ENCODE results near the gene SLC38A11.
"Not testable (repeated sequence)": the region's sequence is repeated elsewhere in the genome, so short reads cannot be mapped to it uniquely, and the experiment has no call there.

The SLC38A11 gene

GRCh38 chr2:164875334-164876205 lies 79.8 kb downstream of the SLC38A11 start:
- DNase-seq, result no peak

GRCh38 chr2:164873210-164873908 lies 82.0 kb downstream of the SLC38A11 start:
- no peak for DNase-seq

- no peak for DNase-seq
These were observed 83.9 kb downstream of the SLC38A11 start for GRCh38 chr2:164871404-164871803.

GRCh38 chr2:164869420-164869772 lies 85.9 kb downstream of the SLC38A11 start:
- no peak for DNase-seq

DNA sequence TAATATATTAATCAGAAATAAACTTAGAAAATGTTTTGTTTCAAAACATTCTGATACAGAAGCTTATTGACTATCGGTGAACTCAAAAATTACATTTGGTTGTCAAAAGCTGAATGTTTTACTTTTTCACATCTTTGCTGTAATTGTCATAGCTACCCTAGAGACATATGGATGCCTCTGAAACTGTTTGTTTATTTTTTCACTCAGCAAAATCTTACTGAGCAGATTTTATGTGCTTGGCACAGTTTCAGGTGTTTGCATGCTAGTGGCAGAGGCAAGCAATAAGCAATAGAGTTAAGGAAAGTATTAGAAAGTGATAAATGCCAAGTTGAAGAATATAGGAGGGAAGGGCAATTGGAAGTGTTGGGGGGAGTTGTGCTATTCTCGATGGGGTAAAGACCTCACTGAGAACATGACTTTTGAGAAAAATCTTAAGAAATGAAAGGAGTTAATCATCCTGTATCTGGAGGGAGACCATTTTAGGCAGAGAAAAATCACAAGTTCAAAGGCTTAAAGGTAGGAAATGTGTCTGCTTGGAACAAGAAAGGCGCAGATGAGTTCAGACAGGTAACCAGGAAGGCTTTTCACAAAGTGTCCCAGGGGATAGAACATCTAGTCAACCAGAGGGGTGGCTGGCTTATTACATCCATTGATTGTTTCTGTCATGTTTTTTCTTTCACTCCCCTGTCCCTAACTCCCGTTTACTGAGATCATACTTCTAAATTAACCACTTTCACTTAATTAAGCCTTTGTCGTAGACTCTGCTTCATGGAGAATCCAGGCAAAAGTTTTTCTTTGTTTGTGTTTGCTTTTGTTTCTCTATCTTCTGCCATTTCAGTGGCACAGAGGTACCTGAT lies 86.5 kb downstream of the SLC38A11 start:
- DNase-seq, result no peak

DNA sequence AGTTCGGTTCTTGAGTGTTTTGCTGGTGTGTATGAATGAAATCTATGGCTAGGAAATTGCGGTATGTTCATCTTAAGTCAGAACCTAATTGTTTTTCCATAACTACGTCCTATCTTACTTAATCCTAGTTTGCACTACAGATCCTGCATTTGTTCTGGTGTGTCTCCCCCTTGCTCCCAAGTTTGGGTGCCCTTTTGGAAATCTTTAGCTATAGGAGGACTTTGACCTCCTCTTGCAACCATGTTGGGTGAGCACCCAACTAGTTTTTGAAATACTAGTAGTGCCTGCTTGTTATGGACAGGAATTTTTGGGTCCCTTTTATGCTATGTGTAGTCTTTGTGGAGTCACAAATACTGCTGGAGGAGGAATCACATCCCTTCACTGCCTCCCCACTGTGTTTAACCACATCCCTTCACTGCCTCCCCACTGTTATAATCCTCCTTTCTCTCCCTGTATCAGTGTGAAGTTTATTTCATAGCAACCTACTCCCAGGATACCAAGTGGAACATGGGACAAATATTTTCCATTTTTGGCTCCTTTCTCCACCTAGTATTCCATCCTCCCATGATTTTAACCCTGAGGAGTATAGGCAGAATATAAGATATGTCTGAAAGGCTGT lies 87.4 kb downstream of the SLC38A11 start:
- no peak for DNase-seq

GRCh38 chr2:164866381-164866780 lies 88.9 kb downstream of the SLC38A11 start:
- not testable (repeated sequence) for DNase-seq

DNA sequence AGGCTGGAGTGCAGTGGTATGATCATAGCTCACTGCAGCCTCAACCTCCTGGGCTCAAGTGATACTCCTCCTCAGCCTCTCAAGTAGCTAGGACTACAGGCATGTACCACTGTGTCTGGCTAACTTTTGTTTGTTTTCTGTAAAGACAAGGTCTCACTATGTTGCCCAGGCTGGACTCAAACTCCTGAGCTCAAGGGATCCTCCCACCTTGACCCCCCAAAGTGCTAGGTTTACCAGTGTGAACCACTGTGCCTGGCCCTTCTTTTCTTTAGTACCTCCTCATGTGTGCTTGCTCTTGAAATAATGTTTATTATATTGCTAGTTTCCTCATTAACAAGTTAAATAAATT lies 94.7 kb downstream of the SLC38A11 start:
- DNase-seq, result no peak

DNA sequence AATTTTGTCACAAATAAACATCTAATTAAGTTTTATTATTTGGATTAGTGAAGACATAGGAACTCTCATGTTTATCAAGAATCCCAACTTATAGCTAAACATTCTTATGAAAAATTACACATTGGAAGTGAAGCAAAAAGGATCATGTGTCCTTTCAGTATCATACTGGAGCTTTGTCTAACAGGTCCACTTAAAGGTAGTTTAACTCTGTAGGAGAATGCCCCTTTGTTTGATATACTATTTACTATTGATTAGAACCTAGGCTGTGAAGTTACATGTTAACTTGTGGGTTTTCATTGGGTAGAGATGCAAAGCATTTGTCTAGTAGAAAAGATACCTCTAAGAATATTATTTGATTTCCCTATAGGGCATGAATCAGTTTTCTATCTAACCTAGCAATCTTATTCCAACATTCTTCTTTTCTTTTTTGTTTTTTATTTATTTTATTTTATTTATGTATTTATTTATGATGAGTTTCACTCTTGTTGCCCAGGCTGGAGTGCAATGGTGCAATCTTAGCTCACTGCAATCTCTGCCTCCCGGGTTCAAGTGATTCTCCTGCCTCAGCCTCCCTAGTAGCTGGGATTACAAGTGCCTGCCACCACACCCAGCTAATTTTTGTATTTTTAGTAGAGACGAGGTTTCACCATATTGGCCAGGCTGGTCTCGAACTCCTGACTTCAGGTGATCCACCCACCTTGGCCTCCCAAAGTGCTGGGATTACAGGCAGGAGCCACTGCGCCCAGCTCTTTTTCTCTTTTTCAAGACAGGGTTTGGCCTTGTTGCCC lies 95.2 kb downstream of the SLC38A11 start:
- DNase-seq, result not testable (repeated sequence)

GRCh38 chr2:164859251-164859818 lies 96.0 kb downstream of the SLC38A11 start:
- DNase-seq, result no peak

GRCh38 chr2:164852086-164852485 lies 103.2 kb downstream of the SLC38A11 start:
- DNase-seq, result no peak

DNA sequence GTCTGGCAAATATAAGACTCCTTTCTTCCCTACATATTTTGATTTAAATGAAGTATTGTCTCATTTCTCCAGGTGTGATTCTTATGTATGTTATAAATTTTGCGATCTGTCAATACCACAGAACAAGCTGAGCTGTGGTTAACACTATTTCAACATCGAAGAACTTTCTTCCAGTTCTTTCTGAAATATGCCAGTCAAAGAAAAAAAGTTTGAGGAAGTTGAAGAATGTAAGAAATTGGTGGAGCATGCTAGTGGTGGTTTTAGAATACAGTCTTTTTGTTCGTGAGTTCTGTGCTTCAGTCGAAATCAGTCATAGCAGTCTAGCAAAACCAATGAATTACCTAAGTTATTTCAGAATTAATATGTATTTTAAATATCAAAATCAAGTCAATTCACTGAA lies 105.1 kb downstream of the SLC38A11 start:
- no peak for DNase-seq

GRCh38 chr2:164849506-164849905 lies 105.8 kb downstream of the SLC38A11 start:
- DNase-seq, result no peak

GRCh38 chr2:164847981-164848741 lies 107.2 kb downstream of the SLC38A11 start:
- no peak for DNase-seq

DNA sequence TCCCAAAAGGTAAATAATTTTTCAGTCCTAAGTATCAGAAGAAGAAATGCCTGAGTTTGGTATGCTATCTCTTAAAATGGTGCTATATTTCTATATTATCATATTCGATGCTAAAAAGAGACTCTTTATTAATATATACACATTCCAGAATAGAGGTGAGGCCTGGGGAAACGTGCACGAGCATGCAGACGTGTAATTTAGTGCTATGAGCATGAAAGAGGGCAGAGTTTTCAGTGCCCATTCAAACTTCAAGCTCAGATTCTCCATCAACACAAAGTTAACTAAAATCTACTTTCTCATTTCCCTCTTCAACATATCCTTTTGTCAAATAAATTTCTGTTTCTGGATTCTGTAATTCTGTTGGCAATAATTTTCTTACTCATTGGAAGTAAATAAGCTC lies 108.0 kb downstream of the SLC38A11 start:
- no peak for DNase-seq

DNA sequence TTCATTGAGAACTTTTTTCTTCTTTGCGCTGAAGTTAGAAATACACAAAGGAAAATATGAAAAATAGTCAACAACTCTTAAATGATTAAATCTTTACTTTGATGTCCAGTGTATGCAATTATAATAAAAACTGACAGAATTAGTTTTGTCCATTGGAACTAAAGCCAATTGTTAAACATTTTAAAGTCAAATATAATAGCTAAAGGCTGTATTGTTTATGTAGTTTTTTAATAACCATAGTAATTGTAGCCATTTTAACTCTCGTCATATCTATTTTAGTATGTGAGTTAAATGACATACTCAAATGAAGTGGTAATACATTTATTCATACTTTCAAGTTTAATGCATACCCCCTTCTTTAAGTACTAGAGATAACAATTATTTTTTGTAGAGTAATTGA lies 109.0 kb downstream of the SLC38A11 start:
- no peak for DNase-seq

All from 8988T (cell line).